ENCODE results near the gene NEK8.
A peak's percentile ranks its signal among the peaks of the same experiment; 100 is the strongest.

- TF ChIP-seq CTCF (IDR thresholded peaks at IDR 0.05; ENCODE audit: poor library complexity, severe bottlenecking) (peak; percentile 98), POLR2AphosphoS5 (IDR thresholded peaks at IDR 0.05) (no peak), MXI1 (conservative IDR thresholded peaks at IDR 0.05; ENCODE audit: poor library complexity, severe bottlenecking) (peak; percentile 56)
Measured at GRCh38 chr17:28726627-28727491, 1.7 kb upstream of the NEK8 start.
